Transverse colon (tissue), 4 donors: Measurements from ENCODE around the gene ACVR1. TPM values are rescaled to one million over a fixed set of nuclear protein-coding genes. Genes with fewer than 3 reads are reported as not detected.

Experiments used
- DNase-seq: peaks from one replicate; pipeline ENCODE4 v3.0.0-alpha.2; 2019
- H3K27ac ChIP-seq, 4 donors: fragments of 200-600 bp; sonication (generic); 2 replicates each; pipeline ENCODE4 v1.5.1; 2016 to 2018; ENCODE audit warnings: inconsistent platforms in 4 of 4
- H3K27me3 ChIP-seq: fragments of 200-600 bp; sonication (generic); 2 replicates; pipeline ENCODE4 v1.5.1; 2017; ENCODE audit warnings: inconsistent platforms
- H3K36me3 ChIP-seq, 4 donors: fragments of 200-600 bp; sonication (generic); 2 replicates each; pipeline ENCODE4 v1.5.1; 2017 to 2019; ENCODE audit warnings: inconsistent platforms in 4 of 4
- H3K4me1 ChIP-seq, 4 donors: fragments of 200-600 bp; sonication (generic); 2 replicates each; pipeline ENCODE4 v1.5.1; 2017 to 2020; ENCODE audit warnings: inconsistent platforms in 4 of 4
- H3K4me3 ChIP-seq, 4 donors: fragments of 200-600 bp; sonication (generic); 1 replicate in 1 of 4; 2 replicates in 3 of 4; pipeline versions ENCODE4 v1.5.1 to v1.6.1; 2017 to 2019; ENCODE audit warnings: inconsistent platforms in 4 of 4
- H3K9me3 ChIP-seq, 2 donors: fragments of 200-600 bp; sonication (generic); 2 replicates each; pipeline ENCODE4 v1.5.1; 2017 to 2019; ENCODE audit warnings: inconsistent platforms in 2 of 2
- CTCF ChIP-seq, 5 experiments: fragments of 200-600 bp in 3 of 5; fragments of 450-650 bp in 2 of 5; sonication (generic) in 3 of 5; IDR thresholded peaks; 1 replicate in 2 of 5; 2 replicates in 3 of 5; pipeline ENCODE4 v1.5.1; 2016 to 2017; ENCODE audit warnings: antibody characterized with exemption in 5 of 5, inconsistent platforms in 3 of 5, mild to moderate bottlenecking in 2 of 5, moderate library complexity in 1 of 5
- EP300 ChIP-seq: sonication (generic); formaldehyde crosslinking; IDR thresholded peaks from one replicate; pipeline ENCODE4 v1.6.1; 2017; ENCODE audit warnings: antibody characterized with exemption, low read depth
- POLR2A ChIP-seq: fragments of 450-650 bp; IDR thresholded peaks from one replicate; pipeline ENCODE4 v1.6.1; 2016; ENCODE audit warnings: antibody characterized with exemption, mild to moderate bottlenecking, moderate library complexity
- POLR2AphosphoS5 ChIP-seq, 3 donors: sonication (generic); formaldehyde crosslinking; IDR thresholded peaks; one replicate each; pipeline ENCODE4 v1.6.1; 2016; ENCODE audit warnings: antibody characterized with exemption in 3 of 3
- WGBS, 2 donors: methylation state at CpG; one replicate each; pipeline ENCODE4 v1.1.5; 2018; ENCODE audit warnings: low coverage in 1 of 2; 5-methylcytosine and 5-hydroxymethylcytosine counted together
- in situ Hi-C, 4 donors: fragments of 200-750 bp; cut with MboI; loops; one replicate each; pipeline versions ENCODE4 v1.15.0 to v1.15.1; 2017; ENCODE audit warnings: low sequenced_read_pairs in 3 of 4, low pct_ligation_motif_present in 1 of 4, low pct_unique_long_range_greater_than_20kb in 1 of 4
- intact Hi-C: fragments of 100-400 bp; cut with DNase I; formaldehyde crosslinking; loops from one replicate; pipeline ENCODE4 v1.15.1; 2023; ENCODE audit warnings: low total_unique reads
- total RNA-seq, 4 donors: library from RNA; depleted of rRNA; stranded (reverse); fragments of >200 nt; gene quantifications; one replicate each; pipeline ENCODE4 v1.1.0, GENCODE V29; 2016

The ACVR1 gene
- total RNA-seq, 4 donors from 2014 or later = 4.5 to 16.5 (median 11.8) TPM

DNA sequence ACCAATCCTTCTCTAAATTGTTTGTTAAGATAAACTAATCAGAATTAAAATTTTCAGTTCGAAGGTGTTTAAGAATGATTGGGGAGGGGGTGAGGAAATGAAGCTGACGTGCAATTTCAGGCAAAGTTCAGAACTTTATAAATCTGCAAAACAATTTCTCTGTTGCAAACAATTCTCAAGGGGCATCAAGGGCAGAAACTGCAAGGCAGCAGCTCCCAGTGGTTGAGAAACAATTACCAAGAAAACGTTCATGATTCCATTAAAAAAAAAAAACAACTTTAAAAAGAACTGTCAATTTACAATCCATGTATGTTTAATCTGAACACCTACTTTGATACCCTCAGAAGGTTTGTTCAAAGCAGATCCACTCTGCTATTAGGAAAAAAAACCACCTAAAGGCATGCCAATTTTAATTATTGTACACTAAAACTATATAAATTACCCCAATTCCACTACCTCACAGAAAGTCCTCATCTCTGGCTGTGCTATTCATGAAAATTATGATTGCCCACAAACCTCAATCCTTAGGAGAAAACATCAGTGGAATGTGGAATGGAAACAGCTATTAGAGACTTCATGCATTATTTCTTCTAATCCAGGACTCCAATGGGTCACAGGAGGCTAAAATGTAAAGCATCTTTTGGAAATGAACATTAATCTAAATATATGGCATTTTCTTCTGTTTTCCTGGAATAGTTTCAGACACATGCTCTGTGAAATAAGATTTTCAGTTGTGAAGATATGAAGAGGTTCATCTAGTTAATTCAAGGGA, 127.6 kb downstream of the ACVR1 start:
- in situ Hi-C loops = no loop called here
- intact Hi-C loops = no loop called here
- WGBS, 2 donors = 82 to 94% methylated on average over 2 to 3 of the region's 3 CpGs
- H3K9me3 ChIP-seq = no peaks in the 10 kb centered on the region
- no peak overlapping the region for H3K27ac ChIP-seq
- TF ChIP-seq EP300 (no peak), POLR2AphosphoS5 (IDR thresholded peaks at IDR 0.05) (no peak), CTCF (IDR thresholded peaks at IDR 0.05) (no peak), POLR2A (no peak)
- DNase-seq = no peak
- H3K36me3 ChIP-seq = no peaks in the 10 kb centered on the region
- H3K4me3 ChIP-seq = no peak overlapping the region
- no peaks in the 10 kb centered on the region for H3K4me1 ChIP-seq
- H3K27me3 ChIP-seq = no peaks in the 10 kb centered on the region

- Histone ChIP-seq H3K27me3 (no peaks in the 10 kb centered on the region), H3K4me1 (no peaks in the 10 kb centered on the region), H3K27ac (no peak overlapping the region), H3K4me3 (no peak overlapping the region), H3K36me3 (no peaks in the 10 kb centered on the region), H3K9me3 (no peaks in the 10 kb centered on the region)
- DNase-seq = no peak
- intact Hi-C loops (no loop called here), in situ Hi-C loops (no loop called here)
- TF ChIP-seq POLR2A = no peak
- no peak for TF ChIP-seq CTCF (IDR thresholded peaks at IDR 0.05)
- no peak for TF ChIP-seq POLR2AphosphoS5 (IDR thresholded peaks at IDR 0.05)
- TF ChIP-seq EP300 = no peak
- 69 to 71% methylated on average over 3 of the region's 3 CpGs for WGBS, 2 donors
Observed at GRCh38 chr2:157747695-157748370, 128.3 kb downstream of the ACVR1 start.

GRCh38 chr2:157747280-157747679, 128.8 kb downstream of the ACVR1 start:
- intact Hi-C loops (no loop called here), in situ Hi-C loops (no loop called here)
- Histone ChIP-seq H3K27me3 (no peaks in the 10 kb centered on the region), H3K9me3 (no peaks in the 10 kb centered on the region), H3K36me3 (no peaks in the 10 kb centered on the region), H3K27ac (no peak overlapping the region), H3K4me3 (no peak overlapping the region), H3K4me1 (no peaks in the 10 kb centered on the region)
- 83 to 91% methylated on average over 3 of the region's 3 CpGs for WGBS, 2 donors
- TF ChIP-seq POLR2AphosphoS5 (IDR thresholded peaks at IDR 0.05) = no peak
- TF ChIP-seq CTCF (IDR thresholded peaks at IDR 0.05) = no peak
- no peak for TF ChIP-seq EP300
- no peak for TF ChIP-seq POLR2A
- no peak for DNase-seq

GRCh38 chr2:157746234-157746950, 129.7 kb downstream of the ACVR1 start:
- in situ Hi-C loops = no loop called here
- intact Hi-C loops = no loop called here
- Histone ChIP-seq H3K4me1 (no peaks in the 10 kb centered on the region), H3K36me3 (no peaks in the 10 kb centered on the region), H3K4me3 (no peak overlapping the region), H3K9me3 (no peaks in the 10 kb centered on the region), H3K27ac (no peak overlapping the region), H3K27me3 (no peaks in the 10 kb centered on the region)
- WGBS, 2 donors = 93 to 97% methylated on average over 7 to 12 of the region's 12 CpGs
- TF ChIP-seq EP300 = no peak
- TF ChIP-seq POLR2AphosphoS5 (IDR thresholded peaks at IDR 0.05) = no peak
- no peak for TF ChIP-seq POLR2A
- TF ChIP-seq CTCF (IDR thresholded peaks at IDR 0.05) = no peak
- DNase-seq = no peak
